ENCODE data around the gene IGSF21. TPM values are rescaled to one million over a fixed set of nuclear protein-coding genes. Genes with fewer than 3 reads are reported as not detected.

Gene IGSF21
- total and polyA plus RNA-seq, 10 of the 15 experiments (the other 5 are each of a cell fraction or from before 2014, with no cell fraction given) = 0.03 to 0.49 TPM; not detected in 8

- no peaks in the 10 kb centered on the region for H3K79me2 ChIP-seq (ENCODE audit: control insufficient read depth, insufficient read depth, low read length)
- H3K4me2 ChIP-seq (ENCODE audit: control insufficient read depth, insufficient read depth) = no peak overlapping the region
- H3K4me1 ChIP-seq (ENCODE audit: control insufficient read depth, insufficient read depth, low read length) = no peaks in the 10 kb centered on the region
- ChIA-PET CTCF (interaction anchor here (0.5 to 1.6 kb wide), 17 partner anchors 8 to 347 kb away, joined by 3 to 9 read pairs (median 5); no protein-coding TSS in a partner anchor), SMC1A (ENCODE audit: uncharacterized antibody, unreplicated experiment) (interaction anchor here (0.7 to 1.4 kb wide), 2 partner anchors 12 to 64 kb away, joined by 3 to 4 read pairs; no protein-coding TSS in a partner anchor), POLR2A (no interaction called here), RAD21 (ENCODE audit: unreplicated experiment) (interaction anchor here (0.6 to 1.4 kb wide), 5 partner anchors 44 to 266 kb away, joined by 3 to 5 read pairs (median 3); no protein-coding TSS in a partner anchor)
- in situ Hi-C loops (cut with MboI) = no loop called here
- H3K9ac ChIP-seq (ENCODE audit: control insufficient read depth, insufficient read depth, low read length) = no peak overlapping the region
- peaks cover 5% of the 10 kb centered on the region for H3K9me3 ChIP-seq (replicated peaks; ENCODE audit: control insufficient read depth, insufficient read depth, low read length)
- BruUV-seq (replicated peaks) = no TSS peak
- FAIRE-seq (no peak), ATAC-seq (peak; percentile 62), DNase-seq (ENCODE audit: low read depth, low spot score) (no peak)
- H3K27ac ChIP-seq (ENCODE audit: control insufficient read depth, insufficient read depth) = no peak overlapping the region
- intact Hi-C loops (cut with micrococcal nuclease; ENCODE audit: unreplicated experiment) = no loop called here
- H3K4me3 ChIP-seq = no peak overlapping the region
- no peaks in the 10 kb centered on the region for H4K20me1 ChIP-seq (ENCODE audit: control insufficient read depth, insufficient read depth)
- TF ChIP-seq RAD21 (IDR thresholded peaks at IDR 0.05; ENCODE audit: insufficient read depth, low read depth, low read length) = peak; percentile 31; the same call in 1 of the 2 replicates
- no peak for TF ChIP-seq JUNB (IDR thresholded peaks at IDR 0.05)
- TF ChIP-seq CTCF (IDR thresholded peaks at IDR 0.05 in 2 of 3, conservative IDR thresholded peaks at IDR 0.05 in 1 of 3; ENCODE audit: control insufficient read depth in 2 of 3, extremely low read depth in 1 of 3, insufficient read depth in 1 of 3, low read depth in 3 of 3, low read length in 3 of 3) = peak; percentile 32 to 67 (median 64); a peak in 5 of 6 replicates
- no peak overlapping the region for H2AFZ ChIP-seq (ENCODE audit: control insufficient read depth, low read depth, low read length)
- no peaks in the 10 kb centered on the region for H3K27me3 ChIP-seq (replicated peaks in 1 of 2; ENCODE audit: control insufficient read depth in 2 of 2, insufficient read depth in 2 of 2, low read length in 1 of 2)
- 48% methylated on average over 6 of the region's 6 CpGs for WGBS (ENCODE audit: insufficient coverage, insufficient replicate concordance, low lambda C conversion rate, missing lambda C conversion rate)
- H3K36me3 ChIP-seq (ENCODE audit: control insufficient read depth in 2 of 2, insufficient read depth in 2 of 2, low read length in 1 of 2) = no peaks in the 10 kb centered on the region
Observed at GRCh38 chr1:18234790-18235242, 127.2 kb downstream of the IGSF21 start.

- WGBS (ENCODE audit: insufficient coverage, insufficient replicate concordance, low lambda C conversion rate, missing lambda C conversion rate) = 36% methylated on average over 8 of the region's 9 CpGs
- POLR2A ChIA-PET = no interaction called here
- Histone ChIP-seq H3K79me2 (ENCODE audit: control insufficient read depth, insufficient read depth, low read length) (no peaks in the 10 kb centered on the region), H3K4me1 (ENCODE audit: control insufficient read depth, insufficient read depth, low read length) (no peaks in the 10 kb centered on the region), H3K27ac (ENCODE audit: control insufficient read depth, insufficient read depth) (no peak overlapping the region), H3K9me3 (replicated peaks; ENCODE audit: control insufficient read depth, insufficient read depth, low read length) (no peaks in the 10 kb centered on the region; the same call in 2 of the 3 replicates), H4K20me1 (ENCODE audit: control insufficient read depth, insufficient read depth) (no peaks in the 10 kb centered on the region), H3K27me3 (replicated peaks in 1 of 2; ENCODE audit: control insufficient read depth in 2 of 2, insufficient read depth in 2 of 2, low read length in 1 of 2) (no peaks in the 10 kb centered on the region), H3K4me3 (no peak overlapping the region), H2AFZ (ENCODE audit: control insufficient read depth, low read depth, low read length) (no peak overlapping the region), H3K9ac (ENCODE audit: control insufficient read depth, insufficient read depth, low read length) (no peak overlapping the region), H3K36me3 (ENCODE audit: control insufficient read depth in 2 of 2, insufficient read depth in 2 of 2, low read length in 1 of 2) (no peaks in the 10 kb centered on the region), H3K4me2 (ENCODE audit: control insufficient read depth, insufficient read depth) (no peak overlapping the region)
- no peak for FAIRE-seq
- BruUV-seq (replicated peaks) = no TSS peak
- SMC1A ChIA-PET (ENCODE audit: uncharacterized antibody, unreplicated experiment) = no interaction called here
- ATAC-seq = no peak
- intact Hi-C loops (cut with micrococcal nuclease; ENCODE audit: unreplicated experiment) = no loop called here
- TF ChIP-seq ESRRA (IDR thresholded peaks at IDR 0.05; ENCODE audit: low read length) (no peak), EZH2 (IDR thresholded peaks at IDR 0.05; ENCODE audit: borderline replicate concordance, control insufficient read depth, low read depth, low read length) (no peak), SMARCA5 (IDR thresholded peaks at IDR 0.05) (no peak), IKZF2 (IDR thresholded peaks at IDR 0.05) (no peak), LARP7 (IDR thresholded peaks at IDR 0.05) (no peak), RBBP5 (conservative IDR thresholded peaks at IDR 0.05) (no peak), POLR2AphosphoS2 (IDR thresholded peaks at IDR 0.05; ENCODE audit: low read depth, low read length) (no peak)
- RAD21 ChIA-PET (ENCODE audit: unreplicated experiment) = no interaction called here
- in situ Hi-C loops (cut with MboI) = no loop called here
- no peak for DNase-seq (ENCODE audit: low read depth, low spot score)
- CTCF ChIA-PET = no interaction called here
Observed at GRCh38 chr1:18237371-18237770, 129.8 kb downstream of the IGSF21 start.

Measured in GM12878 (cell line).